BE2C (cell line): Measurements from ENCODE around the gene TBC1D24.

ENCODE experiments used
- DNase-seq: peaks from one replicate; pipeline ENCODE4 v3.0.0-alpha.2; 2020
- H3K27me3 ChIP-seq: fragments of 250-450 bp; sonication (Bioruptor Pico); 2 replicates; pipeline ENCODE4 v1.5.1; 2020; ENCODE audit warnings: mild to moderate bottlenecking
- H3K36me3 ChIP-seq: fragments of 250-450 bp; sonication (Bioruptor Pico); 2 replicates; pipeline ENCODE4 v1.5.1; 2020; ENCODE audit warnings: mild to moderate bottlenecking
- H3K4me1 ChIP-seq: fragments of 250-450 bp; sonication (Bioruptor Pico); 2 replicates; pipeline ENCODE4 v1.5.1; 2020
- H3K4me3 ChIP-seq: 2 replicates; pipeline ENCODE4 v1.5.1; 2011; ENCODE audit warnings: low read depth, low read length
- H3K9me3 ChIP-seq: fragments of 250-450 bp; sonication (Bioruptor Pico); 2 replicates; pipeline ENCODE4 v1.5.1; 2020
- TF ChIP-seq, protein P1 (sequence below): IDR thresholded peaks from 2 replicates; pipeline ENCODE4 v1.5.1; 2012; ENCODE audit warnings: mild to moderate bottlenecking, low read depth, low read length

TBC1D24 gene

DNA sequence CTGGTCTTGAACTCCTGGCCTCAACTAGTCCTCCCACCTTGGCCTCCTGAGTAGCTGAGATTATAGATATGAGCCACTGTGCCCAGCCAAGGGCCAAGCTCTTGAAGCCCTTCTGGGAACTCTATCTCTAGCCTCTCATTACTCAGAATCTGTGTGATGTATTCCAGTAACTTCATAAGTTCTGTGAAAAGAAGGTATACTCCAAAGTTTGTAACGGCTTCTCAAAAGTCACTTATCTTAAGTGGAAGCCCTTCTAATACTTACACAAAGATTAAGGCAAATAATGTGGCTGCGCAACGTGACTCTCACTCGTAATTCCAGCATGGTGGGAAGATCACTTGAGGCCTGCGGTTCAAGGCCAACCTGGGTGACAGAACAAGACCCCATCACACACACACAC lies 19.7 kb downstream of the TBC1D24 start:
- Histone ChIP-seq H3K4me3 (no peak overlapping the region), H3K27me3 (no peaks in the 10 kb centered on the region), H3K4me1 (peaks cover 16% of the 10 kb centered on the region), H3K36me3 (peaks cover 36% of the 10 kb centered on the region), H3K9me3 (no peaks in the 10 kb centered on the region)
- DNase-seq: no peak
- TF ChIP-seq, protein P1, sequence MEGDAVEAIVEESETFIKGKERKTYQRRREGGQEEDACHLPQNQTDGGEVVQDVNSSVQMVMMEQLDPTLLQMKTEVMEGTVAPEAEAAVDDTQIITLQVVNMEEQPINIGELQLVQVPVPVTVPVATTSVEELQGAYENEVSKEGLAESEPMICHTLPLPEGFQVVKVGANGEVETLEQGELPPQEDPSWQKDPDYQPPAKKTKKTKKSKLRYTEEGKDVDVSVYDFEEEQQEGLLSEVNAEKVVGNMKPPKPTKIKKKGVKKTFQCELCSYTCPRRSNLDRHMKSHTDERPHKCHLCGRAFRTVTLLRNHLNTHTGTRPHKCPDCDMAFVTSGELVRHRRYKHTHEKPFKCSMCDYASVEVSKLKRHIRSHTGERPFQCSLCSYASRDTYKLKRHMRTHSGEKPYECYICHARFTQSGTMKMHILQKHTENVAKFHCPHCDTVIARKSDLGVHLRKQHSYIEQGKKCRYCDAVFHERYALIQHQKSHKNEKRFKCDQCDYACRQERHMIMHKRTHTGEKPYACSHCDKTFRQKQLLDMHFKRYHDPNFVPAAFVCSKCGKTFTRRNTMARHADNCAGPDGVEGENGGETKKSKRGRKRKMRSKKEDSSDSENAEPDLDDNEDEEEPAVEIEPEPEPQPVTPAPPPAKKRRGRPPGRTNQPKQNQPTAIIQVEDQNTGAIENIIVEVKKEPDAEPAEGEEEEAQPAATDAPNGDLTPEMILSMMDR: no peak

DNA sequence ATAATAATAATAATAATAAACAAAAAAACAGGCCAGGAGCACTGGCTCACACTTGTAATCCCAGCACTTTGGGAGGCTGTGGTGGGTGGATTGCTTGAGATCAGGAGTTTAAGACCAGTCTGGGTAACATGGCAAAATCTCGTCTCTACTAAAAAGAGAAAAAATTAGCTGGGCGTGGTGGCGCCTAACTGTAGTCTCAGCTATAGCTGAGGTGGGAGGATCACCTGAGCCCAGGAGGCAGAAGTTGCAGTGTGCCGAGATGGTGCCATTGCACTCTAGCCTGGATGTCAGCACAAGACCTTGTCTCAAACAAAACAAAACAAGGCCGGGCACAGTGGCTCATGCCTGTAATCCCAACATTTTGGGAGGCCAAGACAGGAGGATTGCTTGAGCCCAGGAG lies 20.1 kb downstream of the TBC1D24 start:
- H3K4me3 ChIP-seq: no peak overlapping the region
- H3K4me1 ChIP-seq: peaks cover 16% of the 10 kb centered on the region
- DNase-seq: no peak
- no peaks in the 10 kb centered on the region for H3K9me3 ChIP-seq
- TF ChIP-seq, protein P1: no peak
- H3K36me3 ChIP-seq: peaks cover 40% of the 10 kb centered on the region
- H3K27me3 ChIP-seq: no peaks in the 10 kb centered on the region

- H3K27me3 ChIP-seq: no peaks in the 10 kb centered on the region
- DNase-seq: no peak
- H3K4me1 ChIP-seq: peaks cover 16% of the 10 kb centered on the region
- TF ChIP-seq, protein P1: no peak
- peaks cover 36% of the 10 kb centered on the region for H3K36me3 ChIP-seq
- no peak overlapping the region for H3K4me3 ChIP-seq
- no peaks in the 10 kb centered on the region for H3K9me3 ChIP-seq
These were observed 21.5 kb downstream of the TBC1D24 start for GRCh38 chr16:2496223-2497115.

- DNase-seq: peak; percentile 91
- H3K4me1 ChIP-seq: peaks cover 22% of the 10 kb centered on the region
- no peaks in the 10 kb centered on the region for H3K27me3 ChIP-seq
- TF ChIP-seq, protein P1: peak; percentile 42
- no peaks in the 10 kb centered on the region for H3K9me3 ChIP-seq
- peaks cover 35% of the 10 kb centered on the region for H3K36me3 ChIP-seq
- 0 out of 2 replicates have a peak overlapping the region, but pooled peaks have one; percentile 7 for H3K4me3 ChIP-seq
These were observed 22.2 kb downstream of the TBC1D24 start for GRCh38 chr16:2497116-2497630.

GRCh38 chr16:2497695-2498484 lies 23.0 kb downstream of the TBC1D24 start:
- DNase-seq: peak; percentile 43
- Histone ChIP-seq H3K4me1 (peaks cover 28% of the 10 kb centered on the region), H3K9me3 (no peaks in the 10 kb centered on the region), H3K4me3 (0 out of 2 replicates have a peak overlapping the region, but pooled peaks have one; percentile 7), H3K36me3 (peaks cover 32% of the 10 kb centered on the region), H3K27me3 (no peaks in the 10 kb centered on the region)
- TF ChIP-seq, protein P1: no peak
